GM18499 (cell line): ENCODE data around the gene DBET.
"Not testable (repeated sequence)": the region's sequence is repeated elsewhere in the genome, so short reads cannot be mapped to it uniquely, and the experiment has no call there.

Source experiments
- ATAC-seq: cut with Tn5 transposase; IDR thresholded peaks from one replicate; pipeline ENCODE4 v1.9.1; 2021; ENCODE audit warnings: moderate number of reproducible peaks; ENCODE audit not compliant: insufficient read depth, unreplicated experiment

DBET gene

DNA sequence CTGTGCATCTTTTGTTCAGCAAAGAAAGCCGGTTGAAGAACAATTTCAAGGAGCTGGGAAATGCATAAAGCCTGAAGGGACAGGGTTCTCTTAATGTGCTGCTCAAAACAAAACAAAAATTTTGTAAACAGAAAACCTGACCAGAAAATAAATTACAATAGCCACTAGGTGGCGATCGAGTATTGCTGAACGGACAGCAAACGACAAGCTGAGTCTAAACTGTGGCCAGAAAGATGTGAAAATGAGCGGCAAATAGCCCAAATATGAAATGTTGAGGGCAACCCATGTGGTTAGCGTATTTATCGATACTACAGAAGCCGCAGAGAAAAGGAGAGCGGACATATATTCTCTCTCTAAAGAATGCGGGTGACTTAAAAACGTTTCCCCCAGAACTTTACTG lies 16.7 kb upstream of the DBET start:
- ATAC-seq: not testable (repeated sequence)

DNA sequence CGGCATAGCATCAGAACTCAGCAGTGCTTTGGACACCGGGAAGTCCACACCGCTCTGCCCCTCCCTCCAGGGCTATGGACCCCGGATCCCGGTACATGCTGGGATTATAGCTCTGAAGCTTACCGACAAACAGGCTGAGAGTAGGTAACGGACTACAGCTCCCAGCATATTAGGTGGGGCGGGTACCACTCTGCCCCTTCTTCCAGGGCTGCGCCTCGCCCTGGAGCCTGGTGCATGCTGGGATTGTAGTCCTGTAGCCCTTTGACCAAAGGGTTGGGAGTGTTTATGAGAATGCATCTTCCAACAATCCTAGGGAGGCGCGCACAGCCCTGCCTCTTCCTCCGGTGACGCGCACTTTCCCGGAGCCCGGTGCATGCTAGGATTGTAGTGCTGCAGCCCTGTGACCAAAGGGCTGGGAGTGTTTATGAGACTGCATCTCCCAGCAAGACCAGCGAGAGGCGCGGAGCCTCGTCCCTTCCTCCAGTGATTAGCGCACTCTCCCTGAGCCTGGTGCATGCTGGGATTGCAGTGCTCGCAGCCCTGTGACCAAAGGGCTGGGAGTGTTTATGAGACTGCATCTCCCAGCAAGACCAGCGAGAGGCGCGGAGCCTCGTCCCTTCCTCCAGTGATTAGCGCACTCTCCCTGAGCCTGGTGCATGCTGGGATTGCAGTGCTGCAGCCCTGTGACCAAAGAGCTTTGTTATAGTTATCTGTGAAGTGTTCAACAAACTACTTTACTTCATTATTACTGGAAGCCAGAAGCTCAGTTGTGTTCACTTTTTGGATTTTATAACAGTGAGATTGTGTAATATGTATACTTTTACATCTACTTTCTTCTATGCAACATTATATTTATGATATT lies 14.7 kb upstream of the DBET start:
- ATAC-seq: not testable (repeated sequence)

DNA sequence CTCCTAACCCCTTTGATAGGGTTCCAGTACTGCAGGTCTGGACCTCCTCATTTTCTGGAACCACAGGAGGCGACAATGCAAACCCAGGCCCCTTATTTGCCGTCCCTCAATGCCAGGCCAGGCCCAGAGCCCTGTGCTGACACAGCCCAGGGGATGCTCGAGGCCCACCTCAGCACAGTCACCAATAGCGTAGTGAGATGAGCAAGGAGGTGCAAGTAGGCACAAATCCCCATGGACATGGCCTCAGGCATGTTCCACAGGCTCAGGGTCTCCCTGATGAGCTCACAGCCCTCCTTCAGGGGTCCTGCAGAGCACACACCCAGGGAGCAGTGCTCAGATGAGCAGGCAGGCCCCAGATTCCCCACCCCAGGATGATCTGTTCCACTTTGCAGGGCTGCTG lies 5.3 kb upstream of the DBET start:
- not testable (repeated sequence) for ATAC-seq

DNA sequence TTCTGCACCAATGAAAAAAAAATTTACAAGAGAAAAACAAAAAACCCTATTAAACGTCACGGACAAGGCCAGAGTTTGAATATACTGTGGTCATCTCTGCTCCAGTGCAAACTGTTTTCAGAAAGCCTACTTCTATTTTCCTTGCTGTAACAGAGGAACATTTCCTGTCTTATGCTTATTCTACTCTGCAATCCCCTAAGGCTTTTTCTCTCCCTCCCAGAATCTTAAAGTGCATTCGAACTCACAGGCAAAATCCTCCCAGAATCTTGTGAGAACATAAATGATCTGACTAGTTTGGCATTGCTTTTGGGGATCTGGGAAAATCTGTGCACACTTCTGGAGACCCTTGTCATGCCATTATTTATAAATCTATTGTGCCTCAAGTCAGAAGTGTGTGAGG lies 503 bp downstream of the DBET start:
- ATAC-seq: not testable (repeated sequence)

DNA sequence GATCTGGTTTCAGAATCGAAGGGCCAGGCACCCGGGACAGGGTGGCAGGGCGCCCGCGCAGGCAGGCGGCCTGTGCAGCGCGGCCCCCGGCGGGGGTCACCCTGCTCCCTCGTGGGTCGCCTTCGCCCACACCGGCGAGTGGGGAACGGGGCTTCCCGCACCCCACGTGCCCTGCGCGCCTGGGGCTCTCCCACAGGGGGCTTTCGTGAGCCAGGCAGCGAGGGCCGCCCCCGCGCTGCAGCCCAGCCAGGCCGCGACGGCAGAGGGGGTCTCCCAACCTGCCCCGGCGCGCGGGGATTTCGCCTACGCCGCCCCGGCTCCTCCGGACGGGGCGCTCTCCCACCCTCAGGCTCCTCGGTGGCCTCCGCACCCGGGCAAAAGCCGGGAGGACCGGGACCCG lies 4.0 kb downstream of the DBET start:
- not testable (repeated sequence) for ATAC-seq

DNA sequence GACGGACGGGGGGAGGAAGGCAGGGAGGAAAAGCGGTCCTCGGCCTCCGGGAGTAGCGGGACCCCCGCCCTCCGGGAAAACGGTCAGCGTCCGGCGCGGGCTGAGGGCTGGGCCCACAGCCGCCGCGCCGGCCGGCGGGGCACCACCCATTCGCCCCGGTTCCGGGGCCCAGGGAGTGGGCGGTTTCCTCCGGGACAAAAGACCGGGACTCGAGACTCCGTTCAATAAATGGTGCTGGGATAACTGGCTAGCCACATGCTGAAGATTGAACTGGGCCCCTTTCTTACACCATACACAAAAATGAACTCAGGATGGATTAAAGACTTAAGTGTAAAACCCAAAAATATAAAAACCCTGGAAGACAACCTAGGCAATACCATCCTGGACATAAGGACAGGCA lies 28.8 kb downstream of the DBET start:
- not testable (repeated sequence) for ATAC-seq

DNA sequence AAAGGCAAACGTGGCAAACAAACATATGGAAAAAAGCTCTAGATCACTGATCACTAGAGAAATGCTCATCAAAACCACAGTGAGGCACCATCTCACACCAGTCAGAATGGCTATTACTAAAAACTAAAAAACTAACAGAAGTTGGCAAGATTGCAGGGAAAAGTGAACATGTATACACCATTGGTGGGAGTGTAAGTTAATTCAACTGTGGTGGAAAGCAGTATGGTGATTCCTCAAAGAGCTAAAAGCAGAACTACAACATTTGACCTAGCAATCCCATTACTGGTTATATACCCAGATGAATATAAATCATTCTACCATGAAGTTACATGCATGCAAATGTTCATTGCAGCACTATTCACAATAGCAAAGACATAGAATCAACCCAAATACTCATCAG lies 29.7 kb downstream of the DBET start:
- ATAC-seq: not testable (repeated sequence)

DNA sequence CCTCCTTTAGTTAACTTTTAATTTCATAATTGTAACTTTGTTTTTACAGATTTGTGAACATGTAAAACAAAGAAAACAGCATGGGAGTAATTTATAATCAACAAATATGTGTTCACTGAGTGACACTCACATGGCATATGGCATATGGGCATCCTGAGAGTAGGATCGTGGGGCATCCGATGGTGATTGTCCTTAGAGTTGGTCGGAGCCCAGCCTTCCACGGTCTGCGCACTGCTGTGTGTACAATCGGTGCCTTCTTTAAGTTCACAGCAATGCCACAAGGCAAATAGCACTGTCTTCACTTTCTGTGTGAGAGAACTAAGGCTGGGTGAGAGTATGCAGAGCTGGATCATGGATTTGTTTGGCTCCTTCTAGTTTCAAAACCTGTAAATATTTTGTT lies 31.0 kb downstream of the DBET start:
- not testable (repeated sequence) for ATAC-seq

DNA sequence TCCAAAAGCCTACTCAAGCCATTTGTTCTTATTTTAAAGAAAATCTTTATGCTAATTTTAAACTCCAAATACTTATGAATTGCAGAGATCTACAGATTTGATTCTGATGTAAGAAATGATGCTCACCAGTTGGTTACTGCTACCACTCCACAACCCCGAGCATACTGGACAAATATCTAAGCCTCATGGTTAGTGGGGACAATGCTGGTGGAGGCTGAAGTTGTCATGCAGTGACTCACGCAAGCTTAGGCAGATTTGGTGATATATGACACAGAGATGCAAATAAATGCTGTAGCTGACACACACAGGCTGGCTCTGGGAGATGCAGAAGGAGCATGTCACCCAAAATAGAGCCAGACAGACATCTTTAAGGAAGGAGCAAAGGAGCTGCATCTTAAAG lies 35.3 kb downstream of the DBET start:
- ATAC-seq: not testable (repeated sequence)

DNA sequence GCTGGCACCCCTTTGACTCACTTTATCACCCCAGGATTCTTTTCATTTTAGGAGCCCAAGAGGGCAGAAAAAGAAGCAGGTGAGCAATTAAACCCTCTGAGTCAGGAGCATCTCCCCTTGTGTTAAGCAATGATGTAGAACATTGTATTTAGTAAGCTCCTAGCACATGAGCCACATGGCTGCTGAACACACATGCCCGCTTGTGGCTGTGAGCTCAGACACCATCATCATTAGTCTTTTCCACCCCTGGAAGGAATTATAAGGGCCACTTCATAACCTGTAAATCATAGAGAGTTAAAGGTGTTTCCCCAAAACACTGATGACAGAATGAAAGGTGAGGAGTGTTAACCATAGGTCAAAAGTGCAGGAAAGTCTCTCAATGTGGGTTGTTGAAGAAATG lies 37.2 kb downstream of the DBET start:
- ATAC-seq: not testable (repeated sequence)

DNA sequence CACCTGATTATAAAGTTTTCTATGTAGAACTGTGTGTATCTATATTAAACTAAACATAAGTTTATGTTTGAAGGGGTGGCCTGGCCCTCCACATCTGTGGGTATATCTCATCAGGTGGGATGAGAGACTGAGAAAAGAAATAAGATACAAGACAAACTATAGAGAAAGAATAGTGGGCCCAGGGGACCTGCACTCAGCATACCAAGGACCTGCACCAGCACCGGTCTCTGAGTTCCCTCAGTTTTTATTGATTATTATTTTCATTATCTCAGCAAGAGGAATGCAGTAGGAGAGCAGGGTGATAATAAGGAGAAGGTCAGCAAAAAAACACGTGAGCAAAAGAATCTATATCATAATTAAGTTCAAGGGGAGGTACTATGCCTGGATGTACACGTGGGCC lies 41.9 kb downstream of the DBET start:
- ATAC-seq: not testable (repeated sequence)

DNA sequence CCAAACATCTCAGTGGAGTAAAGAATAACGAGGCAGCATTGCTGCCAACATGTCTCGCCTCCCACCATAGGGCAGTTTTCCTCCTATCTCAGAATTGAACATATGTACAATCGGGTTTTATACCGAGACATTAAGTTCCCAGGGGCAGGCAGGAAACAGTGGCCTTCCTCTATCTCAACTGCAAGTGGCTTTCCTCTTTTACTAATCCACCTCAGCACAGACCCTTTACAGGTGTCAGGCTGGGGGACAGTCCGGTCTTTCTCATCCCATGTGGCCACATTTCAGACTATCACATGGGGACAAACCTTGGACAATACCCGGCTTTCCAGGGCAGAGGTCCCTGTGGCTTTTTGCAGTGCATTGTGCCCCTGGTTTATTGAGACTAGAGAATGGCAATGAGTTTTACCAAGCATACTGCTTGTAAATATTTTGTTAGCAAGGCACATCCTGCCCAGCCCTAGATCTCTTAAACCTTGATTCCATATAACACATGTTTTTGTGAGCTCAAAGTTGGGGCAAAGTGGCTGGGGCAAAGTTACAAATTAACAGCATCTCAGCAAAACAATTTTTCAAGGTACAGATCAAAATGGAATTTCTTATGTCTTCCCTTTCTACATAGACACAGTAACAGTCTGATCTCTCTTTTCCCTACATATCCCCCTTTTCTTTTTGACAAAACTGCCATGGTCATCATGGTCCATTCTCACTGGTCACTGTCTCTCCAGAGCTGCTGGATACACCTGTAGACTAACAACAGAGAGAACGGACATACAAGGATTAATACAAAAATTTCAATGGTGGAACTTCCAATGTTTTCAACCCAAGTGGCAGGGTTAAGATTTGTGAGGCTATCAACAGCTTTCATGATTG lies 42.5 kb downstream of the DBET start:
- ATAC-seq: not testable (repeated sequence)

DNA sequence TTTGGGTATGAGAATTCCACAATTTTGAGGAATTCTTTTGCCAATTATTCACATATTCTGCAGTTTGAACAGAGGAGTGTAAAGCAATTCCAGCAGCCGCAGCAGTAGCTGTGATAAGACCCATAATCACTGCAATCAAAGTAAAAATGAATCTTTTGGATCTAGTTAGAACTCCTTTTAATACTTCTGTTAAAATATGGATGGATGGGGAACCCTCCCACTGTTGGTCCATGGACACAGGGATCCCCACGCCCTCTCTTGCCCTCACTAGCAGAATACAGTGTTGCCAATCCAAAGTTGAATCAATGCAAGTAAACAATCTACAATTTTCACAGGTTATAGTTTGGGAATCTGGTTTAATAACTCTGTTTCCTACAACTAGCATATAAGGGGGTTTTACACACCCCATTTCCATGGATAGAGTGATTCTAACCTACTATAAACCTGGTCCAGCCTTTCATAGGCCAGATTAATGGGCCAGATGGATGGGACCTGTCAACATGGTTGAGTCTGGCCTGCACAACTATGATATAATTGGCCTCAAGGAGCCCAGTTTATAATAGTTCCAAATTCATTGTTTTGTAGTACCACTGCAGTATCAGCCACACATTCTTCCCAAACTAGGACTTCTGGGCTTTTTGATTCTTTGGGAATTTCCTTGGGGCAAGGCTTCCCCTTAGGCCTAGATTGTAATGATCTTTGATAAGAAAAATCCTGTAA lies 43.6 kb downstream of the DBET start:
- not testable (repeated sequence) for ATAC-seq

DNA sequence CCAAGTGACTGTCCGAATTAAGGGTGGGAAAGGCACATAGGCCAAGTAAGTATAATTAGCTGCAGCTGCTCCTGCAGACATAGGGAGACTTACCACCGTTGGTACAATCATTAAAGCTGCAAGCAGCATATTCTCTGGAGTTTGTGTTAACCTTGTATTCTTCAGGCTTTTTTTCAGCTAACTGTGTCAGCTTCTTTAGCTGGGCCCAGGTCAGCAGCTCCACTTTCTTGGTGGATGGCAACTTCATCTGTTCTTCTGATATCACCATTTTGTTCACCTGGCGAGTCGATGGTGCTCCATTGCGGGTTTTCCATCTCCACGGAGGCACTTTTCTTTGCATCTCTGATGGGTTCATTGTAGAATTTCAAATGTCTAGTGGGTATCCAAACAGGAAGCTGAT lies 44.5 kb downstream of the DBET start:
- ATAC-seq: not testable (repeated sequence)

DNA sequence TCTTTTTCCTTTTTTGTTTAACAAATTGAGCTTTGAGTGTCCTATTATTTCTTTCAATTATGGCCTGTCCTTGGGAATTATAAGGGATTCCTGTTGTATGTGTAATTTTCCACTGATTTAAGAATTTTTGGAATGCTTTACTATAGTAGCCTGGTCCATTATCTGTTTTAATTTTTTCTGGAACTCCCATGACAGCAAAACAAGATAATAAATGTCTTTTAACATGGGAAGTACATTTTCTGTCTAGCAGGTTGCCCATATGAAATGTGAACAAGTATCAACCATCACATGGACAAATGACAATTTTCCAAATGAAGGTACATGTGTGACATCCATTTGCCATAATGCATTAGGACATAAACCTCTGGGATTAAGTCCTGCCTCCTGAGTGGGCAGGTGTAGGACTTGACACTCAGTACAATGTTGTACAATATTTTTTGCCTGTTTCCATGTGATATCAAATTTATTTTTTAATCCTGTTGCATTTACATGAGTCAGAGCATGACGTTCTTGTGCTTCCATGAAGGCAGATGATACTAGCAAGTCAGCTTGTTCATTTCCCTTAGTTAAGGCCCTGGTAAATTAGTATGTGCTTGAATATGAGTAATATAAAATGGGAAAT lies 45.2 kb downstream of the DBET start:
- not testable (repeated sequence) for ATAC-seq

DNA sequence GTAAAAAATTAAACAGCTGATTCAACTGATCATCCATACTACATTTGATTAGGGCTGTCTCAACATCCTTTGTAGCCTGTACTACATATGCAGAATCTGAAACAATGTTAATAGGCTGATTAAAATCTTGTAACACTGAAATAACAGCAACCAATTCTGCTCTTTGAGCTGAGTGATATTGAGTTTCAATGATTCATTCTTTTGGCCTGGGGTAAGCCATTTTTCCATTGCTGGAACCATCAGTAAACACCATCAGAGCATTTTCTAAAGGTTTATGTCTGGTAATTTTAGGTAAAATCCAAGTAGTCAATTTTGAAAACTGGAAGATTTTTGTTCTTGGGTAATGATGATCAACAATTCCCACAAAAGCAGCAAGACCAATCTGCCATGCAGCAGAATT lies 45.7 kb downstream of the DBET start:
- not testable (repeated sequence) for ATAC-seq

DNA sequence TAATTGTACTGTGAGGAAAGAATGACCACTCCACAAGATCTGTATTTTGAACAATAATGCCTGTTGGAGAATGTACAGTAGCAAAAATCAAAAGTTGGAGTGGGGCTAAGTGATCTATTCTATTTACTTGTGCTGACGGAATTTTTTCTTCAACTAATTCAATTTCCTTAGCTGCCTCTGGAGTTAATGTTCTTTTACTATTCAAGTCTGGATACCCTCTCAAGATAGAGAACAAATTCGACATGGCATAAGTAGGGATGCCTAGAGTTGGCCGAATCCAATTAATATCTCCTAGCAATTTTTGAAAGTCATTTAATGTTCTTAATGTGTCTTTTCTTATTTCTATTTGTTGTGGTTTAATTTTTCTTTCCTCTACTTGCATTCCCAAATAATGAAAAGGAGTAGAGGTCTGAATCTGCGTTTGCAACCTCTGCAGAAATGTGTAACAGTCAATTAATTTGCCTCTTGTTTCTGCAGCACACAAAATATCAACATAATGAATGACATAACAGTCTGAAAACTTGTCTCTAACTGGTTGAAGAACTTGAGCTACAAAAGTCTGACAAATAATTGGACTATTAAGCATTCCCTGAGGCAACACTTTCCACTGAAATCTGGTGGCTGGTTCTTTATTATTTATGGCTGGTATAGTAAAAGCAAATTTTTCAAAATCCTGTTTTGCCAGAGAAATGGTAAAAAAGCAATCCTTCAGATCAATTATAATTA lies 46.4 kb downstream of the DBET start:
- ATAC-seq: not testable (repeated sequence)

DNA sequence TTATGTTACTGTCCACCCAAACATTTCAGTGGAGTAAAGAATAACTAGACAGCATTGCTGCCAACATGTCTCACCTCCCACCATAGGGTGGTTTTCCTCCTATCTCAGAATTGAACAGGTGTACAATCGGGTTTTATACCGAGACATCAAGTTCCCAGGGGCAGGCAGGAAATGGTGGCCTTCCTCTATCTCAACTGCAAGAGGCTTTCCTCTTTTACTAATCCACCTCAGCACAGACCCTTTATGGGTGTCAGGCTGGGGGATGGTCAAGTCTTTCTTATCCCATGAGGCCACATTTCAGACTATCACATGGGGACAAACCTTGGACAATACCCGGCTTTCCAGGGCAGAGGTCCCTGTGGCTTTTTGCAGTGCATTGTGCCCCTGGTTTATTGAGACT lies 48.6 kb downstream of the DBET start:
- not testable (repeated sequence) for ATAC-seq

DNA sequence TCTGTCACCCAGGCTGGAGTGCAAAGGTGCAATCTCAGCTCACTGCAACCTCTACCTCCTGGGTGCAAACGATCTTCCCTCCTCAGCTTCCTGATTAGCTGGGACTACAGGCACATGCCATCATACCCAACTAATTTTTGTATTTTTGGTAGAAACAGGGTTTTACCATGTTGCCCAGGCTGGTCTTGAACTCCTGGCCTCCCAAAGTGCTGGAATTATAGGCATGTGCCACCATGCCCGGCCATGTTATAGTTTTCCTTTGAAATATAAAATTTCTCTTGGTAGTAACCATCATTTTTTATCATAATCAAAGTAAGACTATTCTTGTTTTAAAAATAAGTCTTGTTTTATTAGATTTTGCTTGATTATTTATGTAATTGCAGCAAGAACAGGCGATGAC lies 50.7 kb downstream of the DBET start:
- not testable (repeated sequence) for ATAC-seq
